ENCODE data around the gene CASZ1.

Gene CASZ1

GRCh38 chr1:10833630-10834557 lies 37.4 kb upstream of the CASZ1 start:
- H3K27me3 ChIP-seq (ENCODE audit: control insufficient read depth in 1 of 2, insufficient read depth in 2 of 2, low read length in 2 of 2) = peaks cover 0 to 14% of the 10 kb centered on the region in 2 donors
- no peak overlapping the region for H3K9ac ChIP-seq (ENCODE audit: low read length)
- H3K4me1 ChIP-seq (ENCODE audit: insufficient read depth, low read length) = no peaks in the 10 kb centered on the region

GRCh38 chr1:10832703-10833102 lies 36.3 kb upstream of the CASZ1 start:
- no peaks in the 10 kb centered on the region for H3K4me1 ChIP-seq (ENCODE audit: insufficient read depth, low read length)
- H3K4me3 ChIP-seq (ENCODE audit: low read depth in 1 of 2, low read length in 2 of 2) = no peak overlapping the region
- peaks cover 0 to 14% of the 10 kb centered on the region in 2 donors for H3K27me3 ChIP-seq (ENCODE audit: control insufficient read depth in 1 of 2, insufficient read depth in 2 of 2, low read length in 2 of 2)
- H3K27ac ChIP-seq (ENCODE audit: low read depth, low read length) = no peak overlapping the region
- H3K36me3 ChIP-seq (ENCODE audit: insufficient read depth, low read length) = no peaks in the 10 kb centered on the region
- no peak overlapping the region for H3K9ac ChIP-seq (ENCODE audit: low read length)
- no peaks in the 10 kb centered on the region for H3K9me3 ChIP-seq (ENCODE audit: low read length)

More at GRCh38 chr1:10833630-10834557, 37.4 kb upstream of the CASZ1 start:
- Histone ChIP-seq H3K27ac (ENCODE audit: low read depth, low read length) (no peak overlapping the region), H3K9me3 (ENCODE audit: low read length) (no peaks in the 10 kb centered on the region), H3K36me3 (ENCODE audit: insufficient read depth, low read length) (no peaks in the 10 kb centered on the region), H3K4me3 (ENCODE audit: low read depth in 1 of 2, low read length in 2 of 2) (no peak overlapping the region)

- H3K9me3 ChIP-seq (ENCODE audit: low read length) = no peaks in the 10 kb centered on the region
- H3K9ac ChIP-seq (ENCODE audit: low read length) = no peak overlapping the region
- H3K36me3 ChIP-seq (ENCODE audit: insufficient read depth, low read length) = no peaks in the 10 kb centered on the region
- peaks cover 0 to 14% of the 10 kb centered on the region in 2 donors for H3K27me3 ChIP-seq (ENCODE audit: control insufficient read depth in 1 of 2, insufficient read depth in 2 of 2, low read length in 2 of 2)
- H3K4me1 ChIP-seq (ENCODE audit: insufficient read depth, low read length) = no peaks in the 10 kb centered on the region
- no peak overlapping the region for H3K27ac ChIP-seq (ENCODE audit: low read depth, low read length)
- H3K4me3 ChIP-seq (ENCODE audit: low read depth in 1 of 2, low read length in 2 of 2) = no peak overlapping the region
These were observed 34.7 kb upstream of the CASZ1 start for GRCh38 chr1:10830961-10831668.

DNA sequence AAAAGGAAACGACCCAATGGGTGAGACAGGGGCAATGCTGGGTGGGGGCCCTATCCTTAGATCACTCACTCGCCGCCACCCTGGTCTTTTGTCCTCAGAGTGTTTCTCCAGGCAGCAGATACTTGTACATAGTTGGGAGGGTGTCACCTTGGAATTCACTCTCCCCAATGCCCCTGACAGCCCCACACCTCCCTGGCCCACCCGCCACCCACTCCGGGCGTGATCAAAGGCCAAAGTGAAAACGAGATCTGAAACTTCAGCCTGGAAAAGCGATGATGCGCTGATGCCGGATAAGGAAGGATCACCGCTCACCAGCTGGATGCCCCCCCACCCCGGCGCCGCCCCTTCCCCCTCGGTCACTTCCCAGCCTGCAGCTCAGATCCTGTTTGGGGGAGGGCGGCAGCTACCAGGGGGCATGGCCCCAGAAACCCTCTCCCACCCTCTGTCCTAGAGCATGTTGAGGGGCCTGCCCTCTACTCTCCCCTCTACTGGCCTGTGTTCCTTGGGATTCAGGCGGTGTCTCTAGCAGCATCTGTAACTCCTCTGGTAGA lies 33.6 kb upstream of the CASZ1 start:
- H3K4me3 ChIP-seq (ENCODE audit: low read depth in 1 of 2, low read length in 2 of 2) = no peak overlapping the region
- H3K36me3 ChIP-seq (ENCODE audit: insufficient read depth, low read length) = no peaks in the 10 kb centered on the region
- no peaks in the 10 kb centered on the region for H3K9me3 ChIP-seq (ENCODE audit: low read length)
- no peaks in the 10 kb centered on the region for H3K4me1 ChIP-seq (ENCODE audit: insufficient read depth, low read length)
- peaks cover 0 to 10% of the 10 kb centered on the region in 2 donors for H3K27me3 ChIP-seq (ENCODE audit: control insufficient read depth in 1 of 2, insufficient read depth in 2 of 2, low read length in 2 of 2)
- H3K27ac ChIP-seq (ENCODE audit: low read depth, low read length) = no peak overlapping the region
- no peak overlapping the region for H3K9ac ChIP-seq (ENCODE audit: low read length)

DNA sequence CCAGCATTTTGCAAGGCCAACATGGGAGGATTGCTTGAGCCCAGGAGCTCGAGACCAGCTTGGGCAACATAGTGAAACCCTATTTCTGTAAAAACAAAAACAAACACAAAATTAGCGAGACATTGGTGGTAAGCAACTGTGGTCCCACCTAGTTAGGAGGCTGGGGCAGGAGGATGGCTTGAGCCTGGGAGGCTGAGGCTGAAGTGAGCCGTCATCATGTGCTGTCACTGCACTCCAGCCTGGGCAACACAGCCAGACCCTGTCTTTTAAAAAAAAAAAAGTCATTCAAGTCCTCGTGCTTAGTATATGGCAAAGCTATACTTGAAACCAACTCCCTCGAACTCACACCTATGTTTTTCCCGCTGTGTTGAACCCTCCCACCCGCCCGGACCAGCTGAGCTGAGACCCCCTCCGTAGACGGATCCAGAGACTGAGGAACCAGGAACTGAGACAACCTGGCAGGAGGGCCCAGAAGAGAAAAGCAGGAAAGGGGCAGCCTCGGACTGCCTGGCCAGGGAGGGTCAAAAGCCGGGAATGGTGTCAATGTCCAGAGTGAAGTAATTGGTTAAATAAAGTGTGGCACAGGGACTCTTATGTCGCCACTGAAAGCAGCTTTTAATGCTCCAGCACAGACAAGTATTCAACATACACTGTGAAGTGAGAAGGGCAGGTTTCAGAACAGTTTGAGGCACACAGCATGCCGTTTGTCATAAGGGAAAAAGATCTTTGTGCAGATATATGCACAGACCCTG lies 32.8 kb upstream of the CASZ1 start:
- Histone ChIP-seq H3K27me3 (ENCODE audit: control insufficient read depth in 1 of 2, insufficient read depth in 2 of 2, low read length in 2 of 2) (peaks cover 0 to 6% of the 10 kb centered on the region in 2 donors), H3K27ac (ENCODE audit: low read depth, low read length) (no peak overlapping the region), H3K9me3 (ENCODE audit: low read length) (no peaks in the 10 kb centered on the region), H3K4me3 (ENCODE audit: low read depth in 1 of 2, low read length in 2 of 2) (no peak overlapping the region), H3K9ac (ENCODE audit: low read length) (no peak overlapping the region), H3K4me1 (ENCODE audit: insufficient read depth, low read length) (no peaks in the 10 kb centered on the region), H3K36me3 (ENCODE audit: insufficient read depth, low read length) (no peaks in the 10 kb centered on the region)

- no peaks in the 10 kb centered on the region for H3K36me3 ChIP-seq (ENCODE audit: insufficient read depth, low read length)
- peaks cover 0 to 9% of the 10 kb centered on the region in 2 donors for H3K27me3 ChIP-seq (ENCODE audit: control insufficient read depth in 1 of 2, insufficient read depth in 2 of 2, low read length in 2 of 2)
- no peak overlapping the region for H3K4me3 ChIP-seq (ENCODE audit: low read depth in 1 of 2, low read length in 2 of 2)
- H3K27ac ChIP-seq (ENCODE audit: low read depth, low read length) = no peak overlapping the region
- no peak overlapping the region for H3K9ac ChIP-seq (ENCODE audit: low read length)
- H3K9me3 ChIP-seq (ENCODE audit: low read length) = no peaks in the 10 kb centered on the region
- no peaks in the 10 kb centered on the region for H3K4me1 ChIP-seq (ENCODE audit: insufficient read depth, low read length)
These were observed 31.2 kb upstream of the CASZ1 start for GRCh38 chr1:10827377-10828333.

GRCh38 chr1:10825592-10825991 lies 29.1 kb upstream of the CASZ1 start:
- Histone ChIP-seq H3K27ac (ENCODE audit: low read depth, low read length) (no peak overlapping the region), H3K27me3 (ENCODE audit: control insufficient read depth in 1 of 2, insufficient read depth in 2 of 2, low read length in 2 of 2) (peaks cover 0 to 9% of the 10 kb centered on the region in 2 donors), H3K9ac (ENCODE audit: low read length) (no peak overlapping the region), H3K36me3 (ENCODE audit: insufficient read depth, low read length) (no peaks in the 10 kb centered on the region), H3K4me3 (ENCODE audit: low read depth in 1 of 2, low read length in 2 of 2) (no peak overlapping the region), H3K4me1 (ENCODE audit: insufficient read depth, low read length) (no peaks in the 10 kb centered on the region), H3K9me3 (ENCODE audit: low read length) (no peaks in the 10 kb centered on the region)

DNA sequence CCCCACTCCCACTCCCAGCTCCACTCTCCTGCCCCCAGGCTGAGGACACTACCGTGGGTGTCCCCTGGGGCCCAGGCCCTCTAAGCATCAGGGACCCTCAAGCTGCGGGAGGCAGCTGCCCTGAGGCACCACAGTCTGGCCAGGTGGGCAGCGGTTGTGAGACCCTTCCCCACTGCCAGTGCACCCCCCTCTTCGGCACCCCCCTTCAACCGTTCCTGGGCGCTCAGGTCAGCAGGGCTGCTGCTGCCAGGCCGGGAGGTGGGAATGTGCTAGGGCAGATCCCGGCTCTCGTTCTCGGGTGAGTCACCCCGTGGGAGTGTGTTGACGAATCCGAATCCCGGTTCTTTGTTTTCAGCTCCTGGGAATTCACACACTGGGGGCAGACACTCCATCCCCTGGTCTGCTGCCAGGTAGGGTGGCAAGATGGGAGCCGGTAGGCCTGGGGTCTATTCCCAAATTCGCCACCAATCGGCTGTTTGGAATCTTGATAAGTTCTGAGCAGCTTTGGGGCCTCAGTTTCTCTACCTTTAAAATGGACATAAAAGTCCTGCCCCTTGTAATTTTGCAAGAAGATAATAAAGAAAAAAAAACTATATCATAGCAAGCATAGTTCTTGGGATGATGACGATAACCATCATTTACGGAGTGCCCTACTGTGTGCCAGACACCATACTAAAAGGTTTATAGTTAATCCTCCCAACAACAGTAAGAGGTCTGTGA lies 28.5 kb upstream of the CASZ1 start:
- Histone ChIP-seq H3K36me3 (ENCODE audit: insufficient read depth, low read length) (no peaks in the 10 kb centered on the region), H3K4me3 (ENCODE audit: low read depth in 1 of 2, low read length in 2 of 2) (no peak overlapping the region), H3K9me3 (ENCODE audit: low read length) (no peaks in the 10 kb centered on the region), H3K27me3 (ENCODE audit: control insufficient read depth in 1 of 2, insufficient read depth in 2 of 2, low read length in 2 of 2) (peaks cover 0 to 9% of the 10 kb centered on the region in 2 donors), H3K4me1 (ENCODE audit: insufficient read depth, low read length) (no peaks in the 10 kb centered on the region), H3K27ac (ENCODE audit: low read depth, low read length) (no peak overlapping the region), H3K9ac (ENCODE audit: low read length) (no peak overlapping the region)

DNA sequence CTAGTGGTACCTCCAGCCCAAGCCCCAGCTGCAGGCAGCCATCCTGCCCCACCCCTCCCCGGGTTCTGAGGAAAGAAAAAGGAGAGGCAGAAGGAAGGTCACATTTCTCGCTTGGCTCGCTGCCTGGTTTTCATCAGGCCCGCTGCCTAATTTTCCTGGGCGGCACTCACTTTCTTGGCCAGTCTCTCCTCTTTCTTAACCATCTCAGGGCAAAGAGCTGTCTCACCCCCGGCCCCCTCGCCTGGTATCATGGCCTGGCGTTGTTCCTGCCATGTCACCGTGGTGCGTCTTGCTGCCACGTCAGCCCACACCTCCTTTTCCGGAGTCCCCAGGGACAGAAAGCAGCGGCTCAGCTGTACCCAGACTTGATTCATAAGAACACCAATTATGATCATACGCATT lies 26.6 kb upstream of the CASZ1 start:
- H3K9me3 ChIP-seq (ENCODE audit: low read length) = no peaks in the 10 kb centered on the region
- H3K36me3 ChIP-seq (ENCODE audit: insufficient read depth, low read length) = no peaks in the 10 kb centered on the region
- H3K27ac ChIP-seq (ENCODE audit: low read depth, low read length) = no peak overlapping the region
- no peaks in the 10 kb centered on the region for H3K4me1 ChIP-seq (ENCODE audit: insufficient read depth, low read length)
- H3K4me3 ChIP-seq (ENCODE audit: low read depth in 1 of 2, low read length in 2 of 2) = no peak overlapping the region
- H3K9ac ChIP-seq (ENCODE audit: low read length) = no peak overlapping the region
- peaks cover 0 to 9% of the 10 kb centered on the region in 2 donors for H3K27me3 ChIP-seq (ENCODE audit: control insufficient read depth in 1 of 2, insufficient read depth in 2 of 2, low read length in 2 of 2)

DNA sequence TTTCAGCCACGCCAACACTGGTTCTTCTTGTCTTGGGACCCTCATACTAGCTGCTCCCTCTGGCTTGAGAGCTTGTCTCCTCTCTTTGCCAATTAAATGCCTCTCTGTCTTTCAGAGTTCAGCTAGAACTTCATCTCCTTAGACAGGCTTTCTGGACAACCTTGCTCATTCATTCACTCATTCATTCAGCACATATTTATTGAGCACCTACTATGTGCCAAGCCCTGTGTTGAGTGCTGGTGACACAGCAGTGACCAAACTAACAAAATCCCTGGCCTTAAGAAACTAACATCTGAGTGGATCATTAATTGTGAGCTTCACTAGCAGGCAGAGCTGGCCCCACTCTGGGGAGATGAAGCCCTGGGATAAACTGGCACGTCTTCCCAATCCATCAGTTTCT lies 24.9 kb upstream of the CASZ1 start:
- H3K9me3 ChIP-seq (ENCODE audit: low read length) = no peaks in the 10 kb centered on the region
- H3K36me3 ChIP-seq (ENCODE audit: insufficient read depth, low read length) = no peaks in the 10 kb centered on the region
- no peak overlapping the region for H3K9ac ChIP-seq (ENCODE audit: low read length)
- no peak overlapping the region for H3K27ac ChIP-seq (ENCODE audit: low read depth, low read length)
- peaks cover 0 to 9% of the 10 kb centered on the region in 2 donors for H3K27me3 ChIP-seq (ENCODE audit: control insufficient read depth in 1 of 2, insufficient read depth in 2 of 2, low read length in 2 of 2)
- no peaks in the 10 kb centered on the region for H3K4me1 ChIP-seq (ENCODE audit: insufficient read depth, low read length)
- H3K4me3 ChIP-seq (ENCODE audit: low read depth in 1 of 2, low read length in 2 of 2) = no peak overlapping the region

All from muscle layer of colon (tissue), 2 donors.